Measurements from ENCODE around the gene FNDC11.

Gene FNDC11

GRCh38 chr20:63587776-63588591 is 34.0 kb downstream of the FNDC11 start:
- Histone ChIP-seq H3K4me2 (no peak overlapping the region), H3K9ac (no peak overlapping the region), H3K27ac (no peak overlapping the region), H3K36me3 (ENCODE audit: insufficient read depth) (no peaks in the 10 kb centered on the region), H4K20me1 (ENCODE audit: insufficient read depth) (no peaks in the 10 kb centered on the region), H3K27me3 (ENCODE audit: insufficient read depth, low read depth) (peaks cover 10% of the 10 kb centered on the region), H2AFZ (ENCODE audit: low read depth) (no peak overlapping the region), H3K79me2 (ENCODE audit: insufficient read depth, low read depth) (no peaks in the 10 kb centered on the region), H3K4me3 (IDR thresholded peaks at IDR 0.05; ENCODE audit: insufficient read depth, low read depth, low read length) (no peak overlapping the region), H3K4me1 (ENCODE audit: low read depth, poor library complexity, severe bottlenecking) (no peaks in the 10 kb centered on the region)
- TF ChIP-seq CTCF (conservative IDR thresholded peaks at IDR 0.05; ENCODE audit: low read depth, low read length) = no peak

- H3K36me3 ChIP-seq (ENCODE audit: insufficient read depth) = no peaks in the 10 kb centered on the region
- no peak overlapping the region for H3K9ac ChIP-seq
- H4K20me1 ChIP-seq (ENCODE audit: insufficient read depth) = no peaks in the 10 kb centered on the region
- no peak overlapping the region for H2AFZ ChIP-seq (ENCODE audit: low read depth)
- peaks cover 10% of the 10 kb centered on the region for H3K27me3 ChIP-seq (ENCODE audit: insufficient read depth, low read depth)
- no peaks in the 10 kb centered on the region for H3K79me2 ChIP-seq (ENCODE audit: insufficient read depth, low read depth)
- no peaks in the 10 kb centered on the region for H3K4me1 ChIP-seq (ENCODE audit: low read depth, poor library complexity, severe bottlenecking)
- H3K4me3 ChIP-seq (IDR thresholded peaks at IDR 0.05; ENCODE audit: insufficient read depth, low read depth, low read length) = no peak overlapping the region
- no peak overlapping the region for H3K27ac ChIP-seq
- no peak for TF ChIP-seq CTCF (conservative IDR thresholded peaks at IDR 0.05; ENCODE audit: low read depth, low read length)
- no peak overlapping the region for H3K4me2 ChIP-seq
Observed at GRCh38 chr20:63588641-63589041, 34.7 kb downstream of the FNDC11 start.

- Histone ChIP-seq H3K79me2 (ENCODE audit: insufficient read depth, low read depth) (no peaks in the 10 kb centered on the region), H3K4me2 (no peak overlapping the region), H4K20me1 (ENCODE audit: insufficient read depth) (no peaks in the 10 kb centered on the region), H3K4me3 (IDR thresholded peaks at IDR 0.05; ENCODE audit: insufficient read depth, low read depth, low read length) (no peak overlapping the region), H3K9ac (no peak overlapping the region), H2AFZ (ENCODE audit: low read depth) (no peak overlapping the region), H3K4me1 (ENCODE audit: low read depth, poor library complexity, severe bottlenecking) (no peaks in the 10 kb centered on the region), H3K36me3 (ENCODE audit: insufficient read depth) (no peaks in the 10 kb centered on the region), H3K27me3 (ENCODE audit: insufficient read depth, low read depth) (peaks cover 4% of the 10 kb centered on the region; the same call in 1 of the 2 replicates), H3K27ac (no peak overlapping the region)
- TF ChIP-seq CTCF (conservative IDR thresholded peaks at IDR 0.05; ENCODE audit: low read depth, low read length) = no peak
Observed at GRCh38 chr20:63589261-63590217, 35.6 kb downstream of the FNDC11 start.

GRCh38 chr20:63590218-63591146 is 36.5 kb downstream of the FNDC11 start:
- Histone ChIP-seq H4K20me1 (ENCODE audit: insufficient read depth) (no peaks in the 10 kb centered on the region), H3K79me2 (ENCODE audit: insufficient read depth, low read depth) (no peaks in the 10 kb centered on the region), H3K9ac (no peak overlapping the region), H3K27ac (no peak overlapping the region), H3K36me3 (ENCODE audit: insufficient read depth) (no peaks in the 10 kb centered on the region), H3K27me3 (ENCODE audit: insufficient read depth, low read depth) (peaks cover 4% of the 10 kb centered on the region; the same call in 1 of the 2 replicates), H3K4me3 (IDR thresholded peaks at IDR 0.05; ENCODE audit: insufficient read depth, low read depth, low read length) (no peak overlapping the region), H2AFZ (ENCODE audit: low read depth) (no peak overlapping the region), H3K4me2 (no peak overlapping the region), H3K4me1 (ENCODE audit: low read depth, poor library complexity, severe bottlenecking) (no peaks in the 10 kb centered on the region)
- TF ChIP-seq CTCF (conservative IDR thresholded peaks at IDR 0.05; ENCODE audit: low read depth, low read length) = no peak
